ENCODE data around the gene CNTNAP5.

CNTNAP5 gene

GRCh38 chr2:124286089-124286783, 261.1 kb downstream of the CNTNAP5 start:
- TF ChIP-seq CTCF (conservative IDR thresholded peaks at IDR 0.05; ENCODE audit: low read depth, low read length): no peak
- no peak overlapping the region for H3K4me3 ChIP-seq (ENCODE audit: low read length)
- no peak for DNase-seq (ENCODE audit: low read depth)

- no peak for DNase-seq (ENCODE audit: low read depth)
- TF ChIP-seq CTCF (conservative IDR thresholded peaks at IDR 0.05; ENCODE audit: low read depth, low read length): no peak
- H3K4me3 ChIP-seq (ENCODE audit: low read length): no peak overlapping the region
These were observed 264.0 kb downstream of the CNTNAP5 start for GRCh38 chr2:124289060-124289459.

GRCh38 chr2:124289615-124290014, 264.5 kb downstream of the CNTNAP5 start:
- no peak overlapping the region for H3K4me3 ChIP-seq (ENCODE audit: low read length)
- TF ChIP-seq CTCF (conservative IDR thresholded peaks at IDR 0.05; ENCODE audit: low read depth, low read length): peak; percentile 4
- no peak for DNase-seq (ENCODE audit: low read depth)

GRCh38 chr2:124296470-124296869, 271.4 kb downstream of the CNTNAP5 start:
- TF ChIP-seq CTCF (conservative IDR thresholded peaks at IDR 0.05; ENCODE audit: low read depth, low read length): no peak
- no peak overlapping the region for H3K4me3 ChIP-seq (ENCODE audit: low read length)
- no peak for DNase-seq (ENCODE audit: low read depth)

GRCh38 chr2:124301915-124302314, 276.8 kb downstream of the CNTNAP5 start:
- no peak overlapping the region for H3K4me3 ChIP-seq (ENCODE audit: low read length)
- TF ChIP-seq CTCF (conservative IDR thresholded peaks at IDR 0.05; ENCODE audit: low read depth, low read length): no peak
- no peak for DNase-seq (ENCODE audit: low read depth)

GRCh38 chr2:124308319-124309062, 283.4 kb downstream of the CNTNAP5 start:
- DNase-seq (ENCODE audit: low read depth): no peak
- TF ChIP-seq CTCF (conservative IDR thresholded peaks at IDR 0.05; ENCODE audit: low read depth, low read length): no peak
- H3K4me3 ChIP-seq (ENCODE audit: low read length): no peak overlapping the region
